GM18502 (cell line): ENCODE data around the gene RGS12.

Source experiments
- ATAC-seq: cut with Tn5 transposase; IDR thresholded peaks from one replicate; pipeline ENCODE4 v1.9.1; 2021; ENCODE audit warnings: mild to moderate bottlenecking; ENCODE audit not compliant: unreplicated experiment, poor library complexity

Gene RGS12

GRCh38 chr4:3307486-3307885, 14.7 kb downstream of the RGS12 start:
- ATAC-seq: no peak

DNA sequence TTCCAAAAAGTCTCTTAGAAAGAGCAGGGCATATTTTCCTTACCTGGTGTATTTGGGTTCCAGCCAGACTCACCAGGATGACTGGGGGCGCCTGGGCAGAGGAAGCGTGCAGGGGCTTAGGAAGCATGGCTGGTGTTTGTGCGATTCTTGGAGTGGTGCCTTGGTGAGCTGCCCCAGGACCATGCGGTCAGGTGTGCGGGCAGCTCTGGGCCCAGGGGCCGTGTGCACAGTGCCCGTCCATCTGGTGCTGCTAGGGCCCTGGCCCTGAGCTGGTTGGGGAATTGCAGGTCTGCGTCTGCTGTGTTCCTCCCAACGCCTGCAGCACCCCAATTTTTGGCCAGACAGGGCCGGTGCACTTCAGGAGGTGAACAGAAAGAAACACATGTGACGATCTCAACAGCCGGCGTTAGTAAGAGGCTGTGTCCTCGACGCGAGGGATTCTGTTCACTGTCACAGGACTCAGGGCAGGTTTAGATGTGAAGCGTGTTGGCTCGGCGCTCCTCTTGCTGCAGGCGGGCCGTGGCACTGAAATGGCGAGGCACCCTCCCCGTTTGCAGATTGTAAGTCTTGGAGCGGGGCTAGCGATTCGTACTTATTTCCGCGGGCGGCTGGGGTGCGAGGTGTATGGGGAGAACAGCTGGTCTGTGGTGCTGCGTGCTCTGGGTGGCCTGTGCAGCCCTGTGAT, 15.2 kb downstream of the RGS12 start:
- no peak for ATAC-seq

GRCh38 chr4:3308691-3309090, 15.9 kb downstream of the RGS12 start:
- ATAC-seq: no peak

GRCh38 chr4:3310301-3311094, 17.7 kb downstream of the RGS12 start:
- no peak for ATAC-seq

DNA sequence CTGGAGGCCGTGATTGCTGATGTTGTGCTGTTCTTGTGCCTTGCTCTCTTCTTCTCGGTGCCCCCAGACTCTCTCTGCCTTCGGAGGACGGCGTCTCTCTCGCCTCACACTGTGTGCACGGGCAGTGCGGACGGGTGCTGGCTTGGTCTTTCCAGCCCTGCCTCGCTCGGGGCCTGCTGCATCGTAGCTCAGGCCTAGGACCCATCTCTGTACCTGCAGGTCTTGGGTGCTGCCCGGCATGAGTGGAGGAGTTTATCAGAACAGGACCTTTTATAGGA, 18.2 kb downstream of the RGS12 start:
- no peak for ATAC-seq

GRCh38 chr4:3311489-3312171, 18.8 kb downstream of the RGS12 start:
- ATAC-seq: no peak

- ATAC-seq: no peak
These were observed 19.5 kb downstream of the RGS12 start for GRCh38 chr4:3312362-3312761.

GRCh38 chr4:3313139-3313538, 20.3 kb downstream of the RGS12 start:
- ATAC-seq: no peak

GRCh38 chr4:3313556-3314228, 20.9 kb downstream of the RGS12 start:
- ATAC-seq: no peak

DNA sequence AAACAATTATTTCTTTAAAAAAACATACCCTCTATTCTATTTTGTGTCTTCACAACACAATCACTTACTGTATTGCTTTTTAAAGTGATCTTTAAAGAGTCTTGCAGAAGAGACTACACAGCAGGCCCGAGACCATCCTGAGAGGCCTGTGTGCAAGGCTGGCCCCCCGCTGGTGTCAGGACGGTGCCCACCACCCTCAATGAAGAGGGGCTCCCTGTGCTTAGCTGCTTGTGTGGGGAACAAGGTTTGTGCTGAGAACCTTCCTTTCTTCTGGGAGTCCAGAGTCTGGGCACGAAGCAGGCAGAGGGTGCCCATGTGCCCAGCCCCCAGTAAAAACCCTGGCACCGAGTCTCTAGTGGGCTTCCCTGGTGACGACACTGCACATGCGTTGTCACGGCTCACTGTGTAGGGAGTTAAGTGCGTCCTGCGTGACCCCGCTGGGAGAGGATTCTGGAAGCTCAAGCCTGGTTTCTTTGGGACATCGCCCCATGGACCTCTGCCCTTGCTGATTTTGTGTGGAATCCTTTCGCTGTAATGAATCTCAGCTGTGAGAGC, 22.0 kb downstream of the RGS12 start:
- ATAC-seq: no peak

DNA sequence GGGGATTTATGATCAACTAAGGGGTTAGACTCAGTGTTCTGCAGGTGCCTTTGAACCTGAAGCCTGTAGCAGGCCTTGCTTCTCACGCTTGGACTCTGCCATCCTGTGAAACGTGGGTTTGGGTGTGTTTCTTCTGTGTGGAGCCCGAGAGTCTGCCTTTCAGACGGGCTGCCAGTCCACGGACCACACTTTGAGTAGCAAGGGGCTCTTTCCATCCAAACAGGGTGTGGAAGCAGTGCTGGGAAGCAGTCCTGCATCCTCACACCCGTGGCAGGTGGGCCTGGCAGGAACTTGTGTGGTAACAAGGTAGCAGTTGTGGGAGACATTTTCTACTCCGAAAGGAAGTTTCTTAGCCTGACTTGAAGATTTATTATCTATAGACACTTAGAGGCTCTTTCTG, 22.7 kb downstream of the RGS12 start:
- ATAC-seq: no peak

DNA sequence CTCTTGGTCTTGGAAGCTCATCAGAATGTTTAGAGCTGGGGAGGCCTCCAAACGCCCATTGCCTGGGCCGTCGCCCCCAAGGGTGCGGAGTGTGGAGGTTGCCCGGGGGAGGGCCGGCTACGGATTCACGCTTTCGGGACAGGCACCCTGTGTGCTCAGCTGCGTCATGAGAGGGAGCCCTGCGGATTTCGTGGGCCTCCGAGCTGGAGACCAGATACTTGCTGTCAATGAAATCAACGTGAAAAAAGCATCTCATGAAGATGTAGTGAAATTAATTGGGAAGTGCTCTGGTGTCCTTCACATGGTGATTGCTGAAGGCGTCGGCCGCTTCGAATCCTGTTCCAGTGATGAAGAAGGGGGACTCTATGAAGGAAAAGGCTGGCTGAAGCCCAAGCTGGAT, 23.3 kb downstream of the RGS12 start:
- no peak for ATAC-seq

GRCh38 chr4:3317011-3317655, 24.3 kb downstream of the RGS12 start:
- ATAC-seq: no peak

DNA sequence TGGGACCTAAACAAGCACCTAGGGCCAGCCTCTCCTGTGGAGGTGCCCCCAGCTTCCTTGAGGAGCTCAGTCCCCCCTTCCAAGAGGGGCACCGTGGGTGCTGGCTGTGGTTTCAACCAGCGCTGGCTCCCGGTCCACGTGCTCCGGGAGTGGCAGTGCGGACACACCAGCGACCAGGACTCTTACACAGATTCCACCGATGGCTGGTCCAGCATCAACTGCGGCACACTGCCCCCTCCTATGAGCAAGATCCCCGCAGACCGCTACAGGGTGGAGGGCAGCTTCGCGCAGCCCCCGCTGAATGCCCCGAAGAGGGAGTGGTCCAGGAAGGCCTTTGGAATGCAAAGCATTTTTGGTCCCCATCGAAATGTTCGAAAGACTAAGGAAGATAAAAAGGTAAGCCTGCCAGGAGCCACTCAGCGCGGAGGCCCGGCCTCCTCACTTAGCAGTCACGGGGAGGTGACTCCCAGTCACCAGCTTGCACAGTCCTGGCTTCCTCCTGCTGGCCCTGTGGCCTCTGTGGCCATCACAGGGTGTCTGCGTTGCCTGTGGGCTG, 24.9 kb downstream of the RGS12 start:
- ATAC-seq: no peak

DNA sequence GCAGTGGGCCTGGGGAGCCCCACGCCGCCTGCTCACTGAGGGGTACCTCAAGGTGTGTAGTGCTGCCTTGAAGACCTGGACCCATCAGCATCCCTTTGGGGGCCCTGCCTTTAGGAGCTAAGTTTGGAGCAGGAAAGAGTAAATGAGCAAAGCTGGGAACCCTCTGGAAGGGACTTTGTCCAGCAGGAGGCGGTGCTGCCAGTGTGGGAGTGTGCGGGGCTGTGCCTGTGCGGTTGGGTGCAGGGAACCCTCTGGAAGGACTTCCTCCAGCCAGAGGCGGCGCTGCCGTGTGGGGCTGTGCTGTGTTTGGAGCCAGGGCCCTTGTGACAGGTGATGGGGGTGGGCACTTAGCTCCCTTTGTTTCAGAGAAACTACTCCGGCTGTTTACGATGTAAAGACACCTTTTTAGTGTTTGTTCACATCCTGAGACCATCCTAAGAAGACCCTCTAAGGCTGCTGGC, 25.8 kb downstream of the RGS12 start:
- no peak for ATAC-seq

GRCh38 chr4:3320361-3321023, 27.7 kb downstream of the RGS12 start:
- ATAC-seq: no peak

GRCh38 chr4:3321295-3321889, 28.6 kb downstream of the RGS12 start:
- no peak for ATAC-seq

- ATAC-seq: no peak
These were observed 29.3 kb downstream of the RGS12 start for GRCh38 chr4:3322059-3322550.

DNA sequence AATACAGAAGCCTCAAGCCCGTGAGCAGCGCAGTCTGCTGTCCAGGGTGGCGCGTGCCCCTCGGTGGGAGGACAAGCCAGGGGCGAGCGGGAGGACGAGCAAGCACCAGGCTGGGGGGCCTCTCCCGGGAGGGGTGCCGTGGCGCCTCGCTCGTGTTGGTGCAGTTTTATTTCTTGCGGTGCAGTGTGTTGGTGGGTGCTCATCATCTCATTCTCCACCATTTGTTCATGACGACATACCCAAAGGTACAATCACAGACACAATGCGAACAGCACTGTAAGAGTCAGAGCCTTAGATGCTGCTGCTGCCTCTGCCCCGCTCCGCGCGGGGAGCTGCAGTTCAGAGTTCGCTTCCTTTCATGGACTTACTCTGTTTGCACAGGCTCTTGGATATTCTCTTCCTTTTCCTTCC, 30.3 kb downstream of the RGS12 start:
- ATAC-seq: no peak
